HEK293 (cell line): Measurements from ENCODE around the gene ZNF529.

Source experiments
- CTCF ChIP-seq: fragments of 450-650 bp; formaldehyde crosslinking; IDR thresholded peaks from 2 replicates; pipeline ENCODE4 v1.5.1; 2016; ENCODE audit warnings: missing biosample characterization, missing genetic modification characterization
- KLF10 ChIP-seq: fragments of 450-650 bp; IDR thresholded peaks from 2 replicates; pipeline ENCODE4 v1.5.1; 2018; ENCODE audit warnings: missing biosample characterization, mild to moderate bottlenecking, missing genetic modification characterization
- REST ChIP-seq: fragments of 450-650 bp; formaldehyde crosslinking; IDR thresholded peaks from 2 replicates; pipeline ENCODE4 v1.5.1; 2016; ENCODE audit warnings: missing biosample characterization, missing genetic modification characterization
- TCF7L2 ChIP-seq: IDR thresholded peaks from 2 replicates; pipeline ENCODE4 v1.6.1; 2011; ENCODE audit warnings: low read depth, mild to moderate bottlenecking, inconsistent platforms, low read length, moderate library complexity, borderline replicate concordance
- ZFP69B ChIP-seq: fragments of 450-650 bp; formaldehyde crosslinking; IDR thresholded peaks from 2 replicates; pipeline ENCODE4 v1.5.1; 2016; ENCODE audit warnings: missing biosample characterization, missing genetic modification characterization
- ZNF140 ChIP-seq: fragments of 450-650 bp; formaldehyde crosslinking; IDR thresholded peaks from 2 replicates; pipeline ENCODE4 v1.5.1; 2016; ENCODE audit warnings: missing biosample characterization, missing genetic modification characterization
- ZNF223 ChIP-seq: fragments of 450-650 bp; formaldehyde crosslinking; IDR thresholded peaks from 2 replicates; pipeline ENCODE4 v1.5.1; 2016; ENCODE audit warnings: missing biosample characterization, missing genetic modification characterization
- ZNF23 ChIP-seq: fragments of 450-650 bp; formaldehyde crosslinking; IDR thresholded peaks from 2 replicates; pipeline ENCODE4 v1.5.1; 2016; ENCODE audit warnings: missing biosample characterization, missing genetic modification characterization, borderline replicate concordance
- ZNF26 ChIP-seq: fragments of 450-650 bp; formaldehyde crosslinking; IDR thresholded peaks from 2 replicates; pipeline ENCODE4 v1.5.1; 2016; ENCODE audit warnings: missing biosample characterization, missing genetic modification characterization
- ZNF362 ChIP-seq: fragments of 450-650 bp; formaldehyde crosslinking; IDR thresholded peaks from 2 replicates; pipeline ENCODE4 v1.5.1; 2016; ENCODE audit warnings: missing biosample characterization, missing genetic modification characterization
- ZNF416 ChIP-seq: fragments of 450-650 bp; formaldehyde crosslinking; IDR thresholded peaks from 2 replicates; pipeline ENCODE4 v1.5.1; 2016; ENCODE audit warnings: missing biosample characterization, missing genetic modification characterization
- ZNF747 ChIP-seq: fragments of 450-650 bp; formaldehyde crosslinking; IDR thresholded peaks from 2 replicates; pipeline ENCODE4 v1.5.1; 2016; ENCODE audit warnings: missing biosample characterization, missing genetic modification characterization
- ZNF792 ChIP-seq: fragments of 450-650 bp; formaldehyde crosslinking; IDR thresholded peaks from 2 replicates; pipeline ENCODE4 v1.5.1; 2016; ENCODE audit warnings: missing biosample characterization, missing genetic modification characterization
- TF ChIP-seq, protein P1 (sequence below): fragments of 450-650 bp; formaldehyde crosslinking; IDR thresholded peaks from 2 replicates; pipeline ENCODE4 v1.5.1; 2016; ENCODE audit warnings: missing biosample characterization, missing genetic modification characterization, low read depth

DNA sequence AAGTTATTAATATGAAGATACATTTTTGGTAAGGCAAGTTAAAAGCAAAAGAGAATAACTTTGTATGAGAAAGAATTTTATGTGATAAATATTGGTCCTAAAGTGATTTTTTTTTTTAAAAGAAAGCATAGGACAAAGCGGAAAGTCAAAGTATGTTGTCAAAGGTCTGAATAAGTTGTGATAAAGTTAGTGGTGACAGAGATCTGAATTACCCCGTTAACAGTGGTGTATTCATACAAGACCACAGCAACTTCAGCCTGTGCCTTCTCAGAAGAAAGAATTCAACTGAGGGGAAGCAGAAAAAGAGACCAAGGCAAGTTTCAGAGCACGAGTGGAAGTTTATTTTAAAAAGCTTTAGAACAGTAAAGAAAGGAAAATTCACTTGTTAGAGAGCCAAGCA is 64.8 kb downstream of the ZNF529 start:
- TF ChIP-seq CTCF (tag by site-specific recombination) (no peak), ZNF223 (no peak), ZNF416 (tag by site-specific recombination) (no peak), ZNF140 (no peak), ZNF362 (tag by site-specific recombination) (no peak), REST (tag by site-specific recombination) (no peak), ZNF747 (tag by site-specific recombination) (no peak), ZNF23 (tag by site-specific recombination) (no peak), ZFP69B (no peak), KLF10 (tag by site-specific recombination) (no peak), ZNF26 (no peak), TCF7L2 (no peak), ZNF792 (tag by site-specific recombination) (no peak)
- TF ChIP-seq, protein P1, sequence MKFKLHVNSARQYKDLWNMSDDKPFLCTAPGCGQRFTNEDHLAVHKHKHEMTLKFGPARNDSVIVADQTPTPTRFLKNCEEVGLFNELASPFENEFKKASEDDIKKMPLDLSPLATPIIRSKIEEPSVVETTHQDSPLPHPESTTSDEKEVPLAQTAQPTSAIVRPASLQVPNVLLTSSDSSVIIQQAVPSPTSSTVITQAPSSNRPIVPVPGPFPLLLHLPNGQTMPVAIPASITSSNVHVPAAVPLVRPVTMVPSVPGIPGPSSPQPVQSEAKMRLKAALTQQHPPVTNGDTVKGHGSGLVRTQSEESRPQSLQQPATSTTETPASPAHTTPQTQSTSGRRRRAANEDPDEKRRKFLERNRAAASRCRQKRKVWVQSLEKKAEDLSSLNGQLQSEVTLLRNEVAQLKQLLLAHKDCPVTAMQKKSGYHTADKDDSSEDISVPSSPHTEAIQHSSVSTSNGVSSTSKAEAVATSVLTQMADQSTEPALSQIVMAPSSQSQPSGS (tag by site-specific recombination) = no peak
